Nephron progenitor cell (in vitro differentiated cells): Measurements from ENCODE around the gene TSPOAP1.

Experiments used
- DNase-seq: peaks from one replicate; pipeline ENCODE4 v3.0.0; 2021
- H3K27ac Mint-ChIP-seq: 2 replicates; pipeline ENCODE4 v1.8.0; 2021; ENCODE audit warnings: mild to moderate bottlenecking, moderate library complexity, mixed read lengths
- H3K27me3 Mint-ChIP-seq: 2 replicates; pipeline ENCODE4 v1.8.0; 2021; ENCODE audit warnings: mild to moderate bottlenecking, low read depth, mixed read lengths; ENCODE audit not compliant: poor library complexity
- H3K36me3 Mint-ChIP-seq: 2 replicates; pipeline ENCODE4 v1.8.0; 2021; ENCODE audit warnings: low read depth, mixed read lengths
- H3K4me1 Mint-ChIP-seq: 2 replicates; pipeline ENCODE4 v1.8.0; 2021; ENCODE audit warnings: mixed read lengths
- H3K4me3 Mint-ChIP-seq: 2 replicates; pipeline ENCODE4 v1.8.0; 2021; ENCODE audit warnings: mild to moderate bottlenecking, moderate library complexity, mixed read lengths
- H3K9me3 Mint-ChIP-seq: 2 replicates; pipeline ENCODE4 v1.8.0; 2021; ENCODE audit warnings: mild to moderate bottlenecking, moderate library complexity, mixed read lengths
- TF ChIP-seq, protein P1 (sequence below): fragments of 200-600 bp; sonication (generic); IDR thresholded peaks from 2 replicates; pipeline ENCODE4 v1.5.0; 2021; ENCODE audit warnings: antibody characterized with exemption

TSPOAP1 gene

DNA sequence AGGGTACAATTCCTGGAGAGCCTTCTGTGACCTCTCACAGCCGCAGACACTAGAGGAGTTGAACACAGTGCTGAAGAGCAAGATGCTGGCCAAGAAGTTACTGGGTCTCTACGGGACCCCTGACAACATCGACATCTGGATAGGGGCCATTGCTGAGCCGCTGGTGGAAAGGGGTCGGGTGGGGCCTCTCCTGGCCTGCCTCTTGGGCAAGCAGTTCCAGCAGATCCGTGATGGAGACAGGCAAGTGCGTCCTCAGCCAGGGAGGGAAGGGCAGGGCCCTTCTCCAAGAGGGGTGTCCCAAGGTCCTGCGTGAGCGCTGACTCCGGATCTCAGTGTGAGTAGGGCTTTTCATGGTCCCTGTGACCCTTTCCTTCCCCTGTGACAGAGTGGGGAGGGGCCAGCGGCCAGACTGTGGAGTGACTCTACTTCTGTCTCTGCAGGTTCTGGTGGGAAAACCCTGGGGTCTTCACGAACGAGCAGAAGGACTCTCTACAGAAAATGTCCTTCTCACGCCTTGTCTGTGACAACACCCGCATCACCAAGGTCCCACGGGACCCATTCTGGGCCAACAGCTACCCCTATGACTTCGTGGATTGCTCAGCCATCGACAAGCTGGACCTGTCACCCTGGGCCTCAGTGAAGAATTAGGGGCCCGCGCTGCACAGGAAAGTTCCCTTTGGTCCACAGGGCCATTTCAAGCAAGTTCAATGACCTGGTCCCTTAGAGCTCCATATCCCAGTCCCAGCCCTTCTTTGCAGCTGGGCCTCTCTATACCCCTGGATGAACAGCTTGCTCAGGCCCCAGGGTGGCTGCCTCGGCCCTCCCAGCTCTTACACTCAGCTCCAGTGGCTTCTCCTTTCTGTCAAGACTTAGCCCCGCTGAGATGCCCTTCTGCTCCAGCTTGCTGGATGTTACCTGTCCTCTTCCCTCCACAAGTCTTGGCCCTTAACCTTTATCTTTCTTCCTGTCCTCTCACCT is 61.0 kb downstream of the TSPOAP1 start:
- H3K9me3 Mint-ChIP-seq, result peaks cover 4% of the 10 kb centered on the region
- TF ChIP-seq, protein P1, sequence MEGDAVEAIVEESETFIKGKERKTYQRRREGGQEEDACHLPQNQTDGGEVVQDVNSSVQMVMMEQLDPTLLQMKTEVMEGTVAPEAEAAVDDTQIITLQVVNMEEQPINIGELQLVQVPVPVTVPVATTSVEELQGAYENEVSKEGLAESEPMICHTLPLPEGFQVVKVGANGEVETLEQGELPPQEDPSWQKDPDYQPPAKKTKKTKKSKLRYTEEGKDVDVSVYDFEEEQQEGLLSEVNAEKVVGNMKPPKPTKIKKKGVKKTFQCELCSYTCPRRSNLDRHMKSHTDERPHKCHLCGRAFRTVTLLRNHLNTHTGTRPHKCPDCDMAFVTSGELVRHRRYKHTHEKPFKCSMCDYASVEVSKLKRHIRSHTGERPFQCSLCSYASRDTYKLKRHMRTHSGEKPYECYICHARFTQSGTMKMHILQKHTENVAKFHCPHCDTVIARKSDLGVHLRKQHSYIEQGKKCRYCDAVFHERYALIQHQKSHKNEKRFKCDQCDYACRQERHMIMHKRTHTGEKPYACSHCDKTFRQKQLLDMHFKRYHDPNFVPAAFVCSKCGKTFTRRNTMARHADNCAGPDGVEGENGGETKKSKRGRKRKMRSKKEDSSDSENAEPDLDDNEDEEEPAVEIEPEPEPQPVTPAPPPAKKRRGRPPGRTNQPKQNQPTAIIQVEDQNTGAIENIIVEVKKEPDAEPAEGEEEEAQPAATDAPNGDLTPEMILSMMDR, result no peak
- no peak for DNase-seq
- peak overlapping the region; percentile 57 for H3K27ac Mint-ChIP-seq
- H3K36me3 Mint-ChIP-seq, result no peaks in the 10 kb centered on the region
- H3K4me3 Mint-ChIP-seq, result no peak overlapping the region
- peaks cover 60% of the 10 kb centered on the region for H3K27me3 Mint-ChIP-seq
- no peaks in the 10 kb centered on the region for H3K4me1 Mint-ChIP-seq

DNA sequence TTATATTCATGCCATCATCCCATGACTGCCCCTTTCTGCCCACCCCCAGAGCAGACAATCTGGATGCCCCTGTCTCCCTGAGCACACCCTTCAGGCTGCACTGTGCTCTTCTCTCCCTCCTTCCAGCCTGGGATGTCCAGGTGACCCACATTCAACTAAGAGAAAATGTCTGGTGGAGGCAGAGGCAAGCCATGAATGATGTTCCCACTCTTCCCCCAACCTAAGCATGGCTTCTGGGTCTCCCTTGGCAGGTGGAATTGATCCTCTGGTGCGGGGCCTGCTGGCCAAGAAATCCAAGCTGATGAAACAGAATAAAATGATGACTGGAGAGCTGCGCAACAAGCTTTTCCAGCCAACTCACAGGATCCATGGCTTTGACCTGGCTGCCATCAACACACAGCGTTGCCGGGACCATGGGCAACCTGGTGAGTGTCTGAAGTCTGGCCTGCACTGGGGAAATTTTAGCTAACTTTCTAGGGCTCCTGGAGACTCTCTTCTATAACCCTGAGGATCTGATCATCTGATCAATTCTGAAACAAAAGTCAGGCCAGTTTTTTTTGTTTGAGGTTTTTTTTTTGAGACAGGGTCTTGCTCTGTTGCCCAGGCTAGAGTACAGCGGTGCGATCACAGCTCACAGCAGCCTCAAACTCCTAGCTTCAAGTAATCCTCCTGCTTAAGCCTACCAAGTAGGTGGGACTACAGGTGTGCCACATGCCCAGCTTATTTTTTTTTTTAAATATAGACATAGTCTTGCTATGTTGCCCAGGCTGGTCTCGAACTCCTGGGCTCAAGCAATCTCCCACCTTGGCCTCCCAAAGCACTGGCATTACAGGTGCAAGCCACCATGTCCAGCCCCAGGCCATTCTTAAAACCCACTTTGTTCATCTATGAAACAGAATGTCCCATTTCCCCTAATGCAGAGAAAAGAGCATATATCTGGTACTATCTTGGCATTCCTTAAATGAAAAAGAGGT is 62.4 kb downstream of the TSPOAP1 start:
- Mint-ChIP-seq H3K27ac (no peak overlapping the region), H3K4me3 (no peak overlapping the region), H3K4me1 (no peaks in the 10 kb centered on the region), H3K27me3 (peaks cover 67% of the 10 kb centered on the region), H3K9me3 (peaks cover 5% of the 10 kb centered on the region), H3K36me3 (no peaks in the 10 kb centered on the region)
- DNase-seq, result no peak
- TF ChIP-seq, protein P1, result no peak

DNA sequence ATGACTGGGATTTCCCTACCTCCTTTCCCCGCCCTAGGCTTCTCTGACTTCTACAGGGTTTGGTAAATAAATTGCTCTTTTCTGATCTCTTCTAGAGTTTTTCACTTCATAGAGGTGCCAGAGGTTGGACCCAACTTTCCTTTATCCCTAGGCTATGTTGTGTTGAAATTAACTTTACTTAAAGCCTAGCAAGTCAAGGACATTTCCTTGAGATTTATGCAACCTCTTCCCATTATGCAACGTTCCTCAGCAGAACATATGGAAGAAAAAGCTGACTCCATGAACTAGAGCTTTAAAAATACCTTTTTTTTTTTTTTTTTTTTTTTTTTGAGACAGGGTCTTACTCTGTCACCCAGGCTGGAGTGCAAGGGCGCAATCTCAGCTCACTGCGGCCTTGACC is 63.3 kb downstream of the TSPOAP1 start:
- H3K27me3 Mint-ChIP-seq, result peaks cover 70% of the 10 kb centered on the region
- TF ChIP-seq, protein P1, result no peak
- no peak for DNase-seq
- H3K36me3 Mint-ChIP-seq, result no peaks in the 10 kb centered on the region
- H3K4me1 Mint-ChIP-seq, result no peaks in the 10 kb centered on the region
- peaks cover 12% of the 10 kb centered on the region for H3K9me3 Mint-ChIP-seq
- no peak overlapping the region for H3K4me3 Mint-ChIP-seq
- no peak overlapping the region for H3K27ac Mint-ChIP-seq

DNA sequence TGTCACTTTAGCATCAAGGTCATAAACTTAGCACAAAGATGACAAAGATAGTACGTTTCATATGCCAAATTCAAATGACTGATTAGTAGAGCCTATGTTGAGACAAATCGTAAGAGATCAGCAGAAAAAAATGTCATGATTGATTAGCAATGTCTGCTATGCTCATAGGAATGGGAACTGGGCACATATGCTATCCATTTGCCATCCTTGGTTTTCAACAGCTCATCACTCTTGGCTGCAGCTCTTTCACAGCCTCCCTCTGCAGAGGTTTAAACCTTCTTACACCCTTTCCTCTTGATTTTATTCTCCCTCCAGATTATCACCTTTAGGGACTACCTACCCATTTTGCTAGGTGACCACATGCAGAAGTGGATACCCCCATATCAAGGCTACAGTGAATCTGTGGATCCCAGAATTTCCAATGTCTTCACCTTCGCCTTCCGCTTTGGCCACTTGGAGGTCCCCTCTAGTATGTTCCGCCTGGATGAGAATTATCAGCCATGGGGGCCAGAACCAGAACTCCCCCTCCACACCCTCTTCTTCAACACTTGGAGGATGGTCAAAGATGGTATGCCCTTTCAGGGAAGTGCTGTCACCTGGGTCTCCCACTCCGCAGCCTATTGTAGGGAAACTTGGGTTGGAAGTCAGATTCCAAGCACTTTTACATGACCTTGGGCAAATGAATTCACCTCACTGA is 64.0 kb downstream of the TSPOAP1 start:
- Mint-ChIP-seq H3K4me1 (no peaks in the 10 kb centered on the region), H3K27ac (no peak overlapping the region), H3K27me3 (peaks cover 76% of the 10 kb centered on the region), H3K36me3 (no peaks in the 10 kb centered on the region), H3K4me3 (no peak overlapping the region), H3K9me3 (peaks cover 12% of the 10 kb centered on the region)
- TF ChIP-seq, protein P1, result no peak
- DNase-seq, result no peak

DNA sequence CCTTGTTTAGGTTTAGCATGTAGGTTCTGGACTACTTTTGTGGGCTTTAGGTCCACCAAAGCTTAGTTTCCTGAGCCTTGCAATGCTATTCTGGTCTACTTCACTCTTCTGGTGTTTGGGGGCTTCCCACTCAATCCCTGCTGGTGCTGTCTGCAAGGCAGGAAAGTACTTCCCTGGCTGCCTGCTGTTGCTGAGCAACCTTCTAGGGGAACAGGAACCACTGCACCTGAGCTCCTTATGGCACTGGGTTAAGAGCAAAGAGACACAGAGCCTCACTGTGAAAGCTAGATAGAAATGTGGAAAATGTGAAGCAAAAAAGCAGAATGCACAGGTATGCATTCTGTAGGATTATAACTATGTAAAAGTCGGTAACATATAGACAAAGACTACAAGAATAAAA is 64.8 kb downstream of the TSPOAP1 start:
- Mint-ChIP-seq H3K27ac (no peak overlapping the region), H3K9me3 (peaks cover 12% of the 10 kb centered on the region), H3K36me3 (no peaks in the 10 kb centered on the region), H3K4me1 (no peaks in the 10 kb centered on the region), H3K4me3 (no peak overlapping the region), H3K27me3 (peaks cover 79% of the 10 kb centered on the region)
- TF ChIP-seq, protein P1, result no peak
- no peak for DNase-seq
